Measurements from ENCODE around the gene PIANP. TPM values are rescaled to one million over a fixed set of nuclear protein-coding genes. Genes with fewer than 3 reads are reported as not detected.

Gene PIANP
- total RNA-seq, 1 donor from 2014 or later, result 0.27 TPM

GRCh38 chr12:6688999-6689882 lies 11.4 kb downstream of the PIANP start, which contains the start of gene ZNF384:
ZNF384 (minus strand) TSS chr12:6689375; CDS start chr12:6679520, 9,855 bp downstream.
- ATAC-seq, result peak; percentile 94
- DNase-seq (ENCODE audit: missing footprints), result peak; percentile 97
- intact Hi-C loops (cut with DNase I), result loop anchor here (1.0 to 2.0 kb wide), 4 partner anchors 26 to 74 kb away; partner anchors contain the start of genes COPS7A, ING4 and MLF2

GRCh38 chr12:6688543-6688998 lies 12.0 kb downstream of the PIANP start:
- ATAC-seq, result no peak
- intact Hi-C loops (cut with DNase I), result loop anchor here (2.0 kb wide), 2 partner anchors 36 to 74 kb away; partner anchors contain the start of gene COPS7A
- no peak for DNase-seq (ENCODE audit: missing footprints)

DNA sequence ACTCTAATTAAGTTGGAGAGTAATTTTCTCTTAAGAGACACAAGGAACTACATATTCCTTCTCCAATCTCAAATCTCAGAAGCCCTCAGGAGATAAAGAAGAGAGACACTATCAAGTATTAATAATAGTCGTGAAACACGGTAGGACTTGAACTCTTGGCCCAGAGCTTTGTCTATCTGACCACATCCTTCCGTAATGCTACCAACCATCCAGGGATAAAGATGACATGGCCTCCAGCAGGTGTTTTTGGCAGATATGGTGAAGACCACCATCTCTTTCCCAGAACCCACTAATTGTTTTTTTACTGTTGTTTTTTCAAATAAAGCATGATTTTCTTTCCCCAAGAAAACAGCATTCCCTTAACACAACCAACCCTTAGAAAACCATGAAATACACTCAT lies 14.8 kb downstream of the PIANP start:
- no peak for DNase-seq (ENCODE audit: missing footprints)
- intact Hi-C loops (cut with DNase I), result no loop called here
- ATAC-seq, result no peak

DNA sequence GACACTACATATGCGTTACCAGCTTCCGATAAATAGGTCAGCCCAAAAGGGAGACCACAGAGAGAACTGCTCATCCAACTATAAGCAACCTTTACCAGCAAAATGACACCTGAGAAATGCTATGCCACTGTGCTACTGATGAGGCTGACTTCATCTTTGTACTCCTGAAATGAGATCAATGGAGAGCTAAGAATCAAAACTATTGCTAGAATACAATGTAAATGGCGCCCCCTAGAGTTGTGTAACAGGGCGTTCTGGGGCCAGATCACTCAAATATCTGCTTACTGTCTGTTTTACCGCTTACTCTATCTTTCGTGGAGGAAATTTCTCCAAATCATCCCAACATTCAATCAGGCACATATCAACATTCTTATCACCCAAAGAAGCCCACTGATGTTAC lies 16.0 kb downstream of the PIANP start:
- intact Hi-C loops (cut with DNase I), result no loop called here
- ATAC-seq (no peak), DNase-seq (ENCODE audit: missing footprints) (no peak)

DNA sequence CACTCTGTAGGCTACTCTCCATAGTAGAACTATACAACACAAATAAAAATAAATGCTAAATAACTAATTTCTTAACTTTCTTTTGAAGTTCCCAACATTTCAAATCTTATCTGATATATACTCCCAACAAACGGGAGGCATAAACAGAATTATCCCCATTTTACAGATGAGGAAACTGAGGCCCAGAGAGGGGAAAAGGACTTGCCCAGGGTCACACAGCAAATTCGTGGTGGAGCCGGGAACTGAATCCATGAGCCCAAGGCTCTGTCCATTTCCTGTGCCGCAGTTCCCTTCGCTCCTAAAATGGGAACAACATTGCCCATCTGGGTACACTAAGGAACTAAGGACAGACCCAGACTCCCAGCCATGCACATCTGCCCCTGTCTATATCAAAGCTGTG lies 23.7 kb downstream of the PIANP start:
- DNase-seq (ENCODE audit: missing footprints) (no peak), ATAC-seq (no peak)
- intact Hi-C loops (cut with DNase I), result no loop called here

GRCh38 chr12:6672143-6672542 lies 28.5 kb downstream of the PIANP start:
- intact Hi-C loops (cut with DNase I), result no loop called here
- ATAC-seq, result no peak
- no peak for DNase-seq (ENCODE audit: missing footprints)

- intact Hi-C loops (cut with DNase I), result loop anchor here (10.0 kb wide), 1 partner anchor 57 kb away; the partner anchor contains the start of gene COPS7A
- ATAC-seq (no peak), DNase-seq (ENCODE audit: missing footprints) (no peak)
These were observed 32.9 kb downstream of the PIANP start for GRCh38 chr12:6667559-6668210.

DNA sequence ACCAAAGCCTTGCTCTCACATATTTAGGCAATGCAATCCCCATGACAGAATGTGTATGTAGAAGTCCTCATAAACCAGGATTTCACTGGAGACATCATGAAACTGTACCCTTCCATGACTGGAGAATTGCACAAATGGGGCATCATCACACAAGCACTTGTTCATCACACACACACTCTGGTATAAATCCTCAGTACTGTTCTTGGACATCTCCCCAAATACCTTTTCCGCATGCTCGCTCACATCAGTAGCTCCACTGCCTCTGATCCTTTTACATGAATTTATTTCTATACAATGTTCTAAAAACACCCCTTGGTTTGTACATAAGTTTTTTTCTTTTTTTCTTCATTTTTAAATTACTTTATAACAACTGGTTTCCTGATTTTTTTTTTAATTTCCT lies 34.4 kb downstream of the PIANP start:
- ATAC-seq (no peak), DNase-seq (ENCODE audit: missing footprints) (no peak)
- intact Hi-C loops (cut with DNase I), result loop anchor here (10.0 kb wide), 1 partner anchor 59 kb away; the partner anchor contains the start of gene COPS7A

DNA sequence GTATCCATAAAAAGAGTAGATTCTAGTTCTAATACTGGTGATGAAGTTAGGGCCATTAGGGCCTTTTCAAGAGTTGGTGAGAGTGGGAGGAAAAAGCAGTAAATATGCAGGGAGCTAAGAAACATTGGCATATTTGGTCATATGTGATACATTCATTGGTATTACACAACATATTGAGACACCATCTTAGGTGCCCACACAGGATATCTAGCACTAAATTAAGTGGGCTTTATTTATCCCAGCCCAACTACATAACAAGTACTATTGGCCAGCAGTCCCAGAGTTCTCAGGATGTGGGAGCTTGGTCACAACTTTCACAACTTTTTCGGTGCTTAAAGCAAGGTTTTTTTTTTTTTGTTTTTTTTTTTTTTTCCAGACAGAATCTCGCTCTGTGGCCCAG lies 35.7 kb downstream of the PIANP start:
- ATAC-seq (no peak), DNase-seq (ENCODE audit: missing footprints) (no peak)
- intact Hi-C loops (cut with DNase I), result loop anchor here (5.0 to 10.0 kb wide), 2 partner anchors 48 to 60 kb away; partner anchors contain the start of gene COPS7A

- ATAC-seq (peak; percentile 100), DNase-seq (ENCODE audit: missing footprints) (peak; percentile 99)
- intact Hi-C loops (cut with DNase I), result loop anchor here (1.0 to 10.0 kb wide), 3 partner anchors 26 to 62 kb away; partner anchors contain the start of genes COPS7A and ZNF384
These were observed 37.5 kb downstream of the PIANP start, which contains the start of gene ING4 for GRCh38 chr12:6662906-6663742. ING4 (minus strand) TSS chr12:6663119; CDS start chr12:6663101, 18 bp downstream.

- no peak for DNase-seq (ENCODE audit: missing footprints)
These were observed 38.1 kb downstream of the PIANP start for GRCh38 chr12:6662602-6662905.

GRCh38 chr12:6653987-6654386 lies 46.6 kb downstream of the PIANP start:
- DNase-seq (ENCODE audit: missing footprints) (no peak), ATAC-seq (peak; percentile 78)
- intact Hi-C loops (cut with DNase I), result no loop called here

More at GRCh38 chr12:6662602-6662905, 38.1 kb downstream of the PIANP start:
- intact Hi-C loops (cut with DNase I), result loop anchor here (5.0 to 10.0 kb wide), 2 partner anchors 45 to 62 kb away; partner anchors contain the start of gene COPS7A
- peak; percentile 38 for ATAC-seq

GRCh38 chr12:6653342-6653741 lies 47.3 kb downstream of the PIANP start:
- DNase-seq (ENCODE audit: missing footprints), result no peak
- intact Hi-C loops (cut with DNase I), result no loop called here
- peak; percentile 35 for ATAC-seq

- intact Hi-C loops (cut with DNase I), result no loop called here
- ATAC-seq, result no peak
- no peak for DNase-seq (ENCODE audit: missing footprints)
These were observed 48.2 kb downstream of the PIANP start for GRCh38 chr12:6652391-6652790.

- DNase-seq (ENCODE audit: missing footprints) (no peak), ATAC-seq (no peak)
- intact Hi-C loops (cut with DNase I), result no loop called here
These were observed 49.8 kb downstream of the PIANP start for GRCh38 chr12:6650832-6651231.

- DNase-seq (ENCODE audit: missing footprints) (peak; percentile 94), ATAC-seq (peak; percentile 95)
- intact Hi-C loops (cut with DNase I), result no loop called here
These were observed 53.5 kb downstream of the PIANP start, which contains the start of gene ACRBP for GRCh38 chr12:6647083-6647604. ACRBP (minus strand) TSS chr12:6647432; CDS start chr12:6647366, 66 bp downstream.

- ATAC-seq, result no peak
- intact Hi-C loops (cut with DNase I), result no loop called here
These were observed 54.1 kb downstream of the PIANP start for GRCh38 chr12:6646276-6647082.

More at GRCh38 chr12:6646276-6647082, 54.1 kb downstream of the PIANP start:
- no peak for DNase-seq (ENCODE audit: missing footprints)

Data from Right ventricle myocardium inferior (tissue), 1 donor.